Skeletal muscle tissue (tissue), 4 donors: ENCODE results near the gene GOLGA6L10. TPM values are rescaled to one million over a fixed set of nuclear protein-coding genes. Genes with fewer than 3 reads are reported as not detected.
"Not testable (repeated sequence)": the region's sequence is repeated elsewhere in the genome, so short reads cannot be mapped to it uniquely, and the experiment has no call there.

ENCODE experiments used
- H3K27ac ChIP-seq: one replicate; pipeline ENCODE4 v1.7.0; 2013; ENCODE audit warnings: mild to moderate bottlenecking, low read depth, low read length, inconsistent platforms
- H3K27me3 ChIP-seq, 3 donors: one replicate each; pipeline ENCODE4 v1.7.0; 2013; ENCODE audit warnings: low read length in 3 of 3; ENCODE audit not compliant: control insufficient read depth in 3 of 3, insufficient read depth in 3 of 3
- H3K36me3 ChIP-seq, 3 donors: one replicate each; pipeline ENCODE4 v1.7.0; 2013; ENCODE audit warnings: low read length in 3 of 3; ENCODE audit not compliant: control insufficient read depth in 3 of 3, insufficient read depth in 3 of 3
- H3K4me1 ChIP-seq, 3 donors: one replicate each; pipeline ENCODE4 v1.7.0; 2013; ENCODE audit warnings: low read length in 3 of 3, mild to moderate bottlenecking in 3 of 3; ENCODE audit not compliant: control insufficient read depth in 3 of 3, insufficient read depth in 3 of 3
- H3K4me3 ChIP-seq, 3 donors: one replicate each; pipeline ENCODE4 v1.7.0; 2013; ENCODE audit warnings: low read length in 3 of 3
- H3K9ac ChIP-seq, 3 donors: one replicate each; pipeline ENCODE4 v1.7.0; 2013; ENCODE audit warnings: low read length in 3 of 3, mild to moderate bottlenecking in 3 of 3, moderate library complexity in 2 of 3, low read depth in 1 of 3
- H3K9me3 ChIP-seq, 3 donors: one replicate each; pipeline ENCODE4 v1.7.0; 2013; ENCODE audit warnings: low read length in 3 of 3; ENCODE audit not compliant: control insufficient read depth in 3 of 3
- total RNA-seq: library from RNA; depleted of rRNA; stranded (reverse); fragments of >200 nt; gene quantifications from one replicate; pipeline ENCODE4 v1.2.3, GENCODE V29; 2014
- donor health status: Osteomylitis.

The GOLGA6L10 gene
- total RNA-seq, 1 donor from 2014 or later, result 0.52 TPM

DNA sequence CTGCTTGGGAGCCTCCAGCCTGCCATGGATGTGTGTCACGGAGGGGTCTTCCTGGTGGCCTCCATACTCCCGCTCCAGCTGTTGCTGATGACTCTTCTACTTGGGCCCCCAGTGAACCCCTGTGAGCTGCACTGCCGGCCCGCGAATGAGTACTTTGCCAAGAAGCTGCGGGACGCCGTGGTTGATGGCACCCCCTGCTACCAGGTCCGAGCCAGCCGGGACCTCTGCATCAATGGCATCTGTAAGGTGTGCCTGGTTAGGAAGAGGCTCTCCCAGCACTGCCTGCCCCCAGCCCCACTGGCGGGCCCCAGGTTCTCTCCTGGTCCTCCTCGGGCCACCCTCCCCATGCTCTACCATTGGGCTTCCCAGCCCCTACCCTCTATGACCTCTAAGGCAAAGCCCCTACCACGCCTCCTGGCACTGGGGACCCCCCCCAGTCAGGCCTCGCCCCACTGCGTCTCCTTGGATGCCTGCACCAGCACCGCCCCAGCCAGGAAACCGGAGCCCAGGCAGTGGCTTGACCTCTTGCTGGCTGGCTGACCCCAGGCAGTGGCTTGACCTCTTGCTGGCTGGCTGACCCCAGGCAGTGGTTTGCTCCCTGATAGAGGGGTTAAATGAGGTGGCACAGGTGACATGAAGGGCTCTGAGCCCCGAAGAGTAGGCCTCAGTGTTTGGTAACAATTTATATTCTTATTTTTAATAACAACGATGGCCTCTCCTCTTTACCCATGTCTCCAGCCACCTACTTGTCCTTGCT, 29.6 kb downstream of the GOLGA6L10 start:
- not testable (repeated sequence) for H3K4me1 ChIP-seq, H3K27me3 ChIP-seq, H3K9me3 ChIP-seq, H3K36me3 ChIP-seq, H3K27ac ChIP-seq, H3K4me3 ChIP-seq, H3K9ac ChIP-seq

DNA sequence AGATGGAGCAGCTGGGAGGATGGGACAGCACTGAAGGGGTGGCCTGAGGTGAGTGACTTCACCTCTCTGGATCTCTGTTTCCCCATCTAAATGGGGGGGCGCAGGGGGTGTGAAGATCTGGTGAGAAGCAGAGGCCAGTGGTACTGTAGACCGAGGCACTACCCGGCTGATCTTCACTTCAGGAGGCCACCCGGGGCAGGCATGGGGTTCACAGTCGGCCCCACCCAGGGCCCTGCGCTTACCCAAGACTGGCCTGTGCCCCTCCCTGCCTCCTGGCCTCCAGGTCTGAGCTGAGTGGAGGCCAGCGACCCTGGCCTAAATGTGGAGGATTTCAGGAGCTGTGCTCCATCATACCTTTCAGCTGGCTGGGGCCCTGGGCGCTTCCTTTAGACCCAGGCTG, 31.0 kb downstream of the GOLGA6L10 start:
- not testable (repeated sequence) for H3K27ac ChIP-seq, H3K4me3 ChIP-seq, H3K9ac ChIP-seq

DNA sequence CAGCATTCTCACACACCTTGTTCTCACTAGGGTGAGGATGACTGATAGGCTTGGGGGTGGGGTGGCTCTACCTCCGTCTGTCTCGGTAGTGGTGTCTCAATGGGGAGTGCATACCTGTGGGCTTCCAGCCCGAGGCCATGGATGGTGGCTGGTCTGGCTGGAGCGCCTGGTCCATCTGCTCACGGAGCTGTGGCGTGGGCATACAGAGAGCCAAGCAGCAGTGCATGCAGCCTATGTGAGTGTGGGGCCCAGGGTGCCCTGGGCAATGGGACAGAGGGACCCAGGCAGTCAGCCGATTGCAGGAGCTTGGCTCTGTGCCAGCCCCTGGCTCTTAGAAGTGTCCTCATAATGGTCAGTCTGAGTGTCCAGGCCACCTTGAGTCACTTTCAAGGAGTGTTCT, 31.8 kb downstream of the GOLGA6L10 start:
- H3K9me3 ChIP-seq, H3K36me3 ChIP-seq, H3K27ac ChIP-seq, H3K4me1 ChIP-seq, H3K27me3 ChIP-seq, H3K4me3 ChIP-seq, H3K9ac ChIP-seq: not testable (repeated sequence)

More for the DNA sequence above, 31.0 kb downstream of the GOLGA6L10 start:
- not testable (repeated sequence) for H3K9me3 ChIP-seq, H3K27me3 ChIP-seq, H3K4me1 ChIP-seq, H3K36me3 ChIP-seq

DNA sequence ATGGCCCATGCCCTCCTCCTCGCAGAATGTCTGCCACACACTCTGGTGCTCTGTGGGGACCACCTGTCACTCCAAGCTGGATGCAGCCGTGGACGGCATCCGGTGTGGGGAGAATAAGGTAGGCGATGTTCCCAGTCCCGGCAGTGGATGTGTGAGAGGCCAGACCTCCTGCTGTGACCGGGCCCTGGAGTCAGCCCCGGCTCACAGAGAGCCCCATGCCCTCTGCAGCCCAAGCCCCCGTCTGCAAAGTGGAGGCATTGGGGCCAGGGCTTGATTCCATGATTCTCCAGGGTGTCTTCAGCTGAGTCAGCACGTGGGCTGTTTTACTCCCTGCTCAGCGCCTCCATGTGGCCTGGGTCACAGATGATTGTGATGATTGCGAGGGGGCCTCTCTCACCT, 32.2 kb downstream of the GOLGA6L10 start:
- H3K4me1 ChIP-seq, result peaks cover 0 to 6% (median 2%) of the 10 kb centered on the region in 3 donors
- peaks cover 0 to 5% (median 5%) of the 10 kb centered on the region in 3 donors for H3K27me3 ChIP-seq
- H3K9ac ChIP-seq, result no peak overlapping the region
- H3K4me3 ChIP-seq, result no peak overlapping the region
- no peak overlapping the region for H3K27ac ChIP-seq
- no peaks in the 10 kb centered on the region for H3K36me3 ChIP-seq
- no peaks in the 10 kb centered on the region for H3K9me3 ChIP-seq

DNA sequence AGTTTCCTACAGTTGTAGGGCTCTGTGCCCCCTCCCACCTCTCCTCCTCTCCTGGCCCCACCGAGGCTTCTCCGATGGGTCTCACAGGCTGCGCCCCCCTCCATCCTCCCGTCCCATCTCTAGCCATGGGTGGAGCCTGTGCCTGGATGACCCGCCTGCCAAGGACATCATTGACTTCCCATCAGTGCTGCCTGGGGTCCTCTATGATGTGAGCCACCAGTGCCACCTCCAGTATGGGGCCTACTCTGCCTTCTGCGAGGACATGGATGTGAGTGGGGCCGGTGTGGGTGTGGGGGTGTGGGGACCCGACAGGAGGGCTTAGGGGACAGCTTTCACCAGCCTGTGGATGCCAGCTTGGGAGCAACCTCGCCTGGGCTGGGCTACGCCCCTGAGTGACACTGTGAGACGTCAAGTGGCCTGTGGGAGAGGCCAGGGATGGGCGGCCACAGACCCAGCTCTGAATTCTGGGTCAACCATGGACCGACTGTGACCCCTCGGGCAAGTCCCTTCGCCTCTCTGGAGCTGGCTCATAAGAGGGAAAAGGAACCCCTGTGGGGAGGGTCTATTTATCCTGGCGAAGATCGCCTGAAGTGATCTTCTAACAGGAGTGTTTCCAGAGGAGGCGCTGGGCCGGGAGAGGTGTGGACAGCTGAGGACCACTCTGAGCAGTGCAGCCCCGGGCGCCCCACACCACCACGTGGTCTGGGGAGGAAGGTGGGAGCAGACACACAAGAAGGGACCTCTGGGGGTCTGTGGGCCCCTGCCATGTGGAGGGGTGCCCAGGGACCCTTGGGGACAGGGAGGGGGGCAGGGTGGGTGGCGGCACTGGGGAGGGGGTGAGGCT, 32.8 kb downstream of the GOLGA6L10 start:
- not testable (repeated sequence) for H3K9ac ChIP-seq, H3K4me1 ChIP-seq, H3K9me3 ChIP-seq, H3K27me3 ChIP-seq, H3K27ac ChIP-seq, H3K4me3 ChIP-seq, H3K36me3 ChIP-seq

DNA sequence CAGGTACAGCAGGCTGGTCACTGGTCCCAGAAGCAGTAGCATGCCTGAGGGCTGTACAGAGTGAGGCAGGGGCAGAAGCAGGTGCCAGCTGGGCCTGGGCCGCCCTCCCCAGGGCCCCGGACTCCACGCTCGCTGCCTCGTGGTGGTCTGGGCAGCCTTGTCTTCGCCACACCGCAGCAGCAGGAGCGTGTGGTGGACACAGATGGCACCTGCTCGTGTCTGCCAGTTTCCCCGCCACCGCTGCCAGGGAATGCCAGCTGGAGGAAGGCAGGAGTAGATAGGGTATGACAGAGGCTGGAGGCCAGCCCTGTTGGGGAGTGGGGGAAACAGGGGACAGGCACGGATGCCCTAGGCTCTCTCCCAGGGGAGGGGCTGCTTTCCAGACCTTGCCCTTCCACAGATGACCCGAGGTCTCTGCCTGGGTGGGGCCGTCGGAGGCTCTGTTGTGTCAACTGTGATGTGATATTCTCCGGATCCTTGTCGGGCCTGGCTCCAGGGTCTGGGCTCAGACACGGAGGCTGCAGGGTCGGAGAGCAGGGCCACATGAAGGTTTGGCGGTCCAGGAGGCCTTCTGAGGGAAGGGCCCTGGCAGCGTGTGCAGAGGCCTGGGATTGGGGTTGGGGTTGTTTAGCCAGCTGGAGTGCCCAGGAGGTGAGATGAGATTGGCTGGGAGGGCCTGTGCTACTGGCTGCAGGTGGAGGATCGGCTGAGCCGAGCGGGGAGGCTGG, 33.6 kb downstream of the GOLGA6L10 start:
- H3K4me3 ChIP-seq, result no peak overlapping the region
- peak overlapping the region in 1 of 3 donors; percentile 50 for H3K9ac ChIP-seq
- no peaks in the 10 kb centered on the region for H3K36me3 ChIP-seq
- peaks cover 0 to 5% (median 5%) of the 10 kb centered on the region in 3 donors for H3K27me3 ChIP-seq
- peaks cover 0 to 6% (median 2%) of the 10 kb centered on the region in 3 donors for H3K4me1 ChIP-seq
- no peak overlapping the region for H3K27ac ChIP-seq
- no peaks in the 10 kb centered on the region for H3K9me3 ChIP-seq

DNA sequence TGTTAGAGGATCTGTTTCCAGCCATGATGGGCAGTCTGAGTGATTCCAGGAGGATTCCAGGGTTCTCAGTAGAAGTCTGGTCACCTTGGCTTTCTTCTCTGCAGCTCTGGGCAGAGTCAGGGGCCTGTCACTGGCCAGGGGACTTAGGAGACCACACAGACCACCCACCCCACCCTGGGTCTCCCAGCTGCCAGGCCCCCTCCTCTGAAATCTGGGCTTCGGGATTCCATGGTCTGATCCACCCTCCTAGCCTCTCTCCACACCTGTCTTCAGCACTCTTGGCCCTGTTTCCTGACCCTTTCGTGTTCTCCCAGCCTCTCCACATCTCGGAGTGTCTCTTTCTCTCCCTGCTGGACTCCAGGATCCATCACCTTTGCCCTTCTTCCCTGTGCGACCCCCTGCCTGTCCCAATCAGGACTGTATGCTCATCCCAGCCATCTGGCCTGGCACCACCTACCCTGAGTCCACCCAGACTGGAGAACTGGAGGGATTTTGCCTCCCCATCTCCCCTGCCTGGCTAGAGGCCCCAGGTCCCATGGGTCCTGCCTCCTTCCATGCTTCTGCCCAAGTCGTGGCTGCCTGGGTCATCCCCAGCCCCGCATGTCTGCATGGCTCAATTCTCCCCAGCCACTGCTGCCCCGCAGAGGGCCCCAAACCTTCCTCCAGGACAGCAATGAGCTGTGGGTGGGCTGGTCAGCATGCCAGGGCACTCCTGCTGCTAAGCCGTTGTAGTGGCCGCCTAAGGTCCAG, 34.3 kb downstream of the GOLGA6L10 start:
- Histone ChIP-seq H3K27ac (no peak overlapping the region), H3K27me3 (peaks cover 0 to 5% (median 5%) of the 10 kb centered on the region in 3 donors), H3K4me1 (peaks cover 0 to 6% (median 2%) of the 10 kb centered on the region in 3 donors)

DNA sequence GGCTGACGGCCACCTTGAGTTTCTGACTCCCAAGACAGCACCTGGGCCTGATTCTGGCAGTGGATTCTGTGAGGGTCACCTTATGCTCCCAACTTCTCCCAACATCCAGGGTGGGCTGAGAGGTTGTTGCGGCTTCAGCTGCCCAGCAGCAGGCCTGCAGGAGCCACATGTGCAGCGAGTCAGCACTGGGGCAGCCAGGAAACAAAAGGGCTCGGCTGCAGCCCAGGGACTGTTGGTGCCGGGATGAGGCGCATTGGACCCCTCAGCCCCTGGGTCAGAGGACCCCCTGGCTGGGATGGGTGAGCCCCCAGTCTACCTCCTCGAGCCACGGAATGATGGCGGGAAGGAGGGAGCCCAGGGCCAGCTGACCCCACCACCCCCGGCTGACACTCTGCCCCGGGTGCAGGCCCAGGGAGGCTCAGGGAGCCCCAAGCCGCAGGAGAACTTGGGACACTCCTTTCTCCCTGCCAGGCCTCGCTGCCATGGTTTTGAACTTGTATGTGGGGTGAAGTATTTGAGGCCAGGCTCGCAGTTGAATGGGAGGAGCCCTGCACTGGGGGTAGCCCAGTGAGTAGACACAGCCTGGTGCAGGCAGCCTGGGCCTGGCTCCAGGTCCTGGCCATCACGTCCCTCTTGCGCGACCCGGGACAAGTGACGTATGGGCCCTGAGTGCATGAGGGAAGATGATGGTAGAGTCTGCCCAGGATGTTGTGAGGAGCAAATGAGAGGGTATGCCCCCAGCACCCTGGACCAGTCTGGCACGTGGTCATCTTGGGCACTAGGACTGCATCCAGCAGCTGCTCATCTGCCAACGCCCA, 35.1 kb downstream of the GOLGA6L10 start:
- H3K4me3 ChIP-seq, H3K9ac ChIP-seq, H3K27me3 ChIP-seq, H3K4me1 ChIP-seq, H3K36me3 ChIP-seq, H3K27ac ChIP-seq, H3K9me3 ChIP-seq: not testable (repeated sequence)

More for the DNA sequence above, 34.3 kb downstream of the GOLGA6L10 start:
- peak overlapping the region in 1 of 3 donors; percentile 50 for H3K9ac ChIP-seq
- no peaks in the 10 kb centered on the region for H3K36me3 ChIP-seq
- H3K9me3 ChIP-seq, result no peaks in the 10 kb centered on the region
- no peak overlapping the region for H3K4me3 ChIP-seq

DNA sequence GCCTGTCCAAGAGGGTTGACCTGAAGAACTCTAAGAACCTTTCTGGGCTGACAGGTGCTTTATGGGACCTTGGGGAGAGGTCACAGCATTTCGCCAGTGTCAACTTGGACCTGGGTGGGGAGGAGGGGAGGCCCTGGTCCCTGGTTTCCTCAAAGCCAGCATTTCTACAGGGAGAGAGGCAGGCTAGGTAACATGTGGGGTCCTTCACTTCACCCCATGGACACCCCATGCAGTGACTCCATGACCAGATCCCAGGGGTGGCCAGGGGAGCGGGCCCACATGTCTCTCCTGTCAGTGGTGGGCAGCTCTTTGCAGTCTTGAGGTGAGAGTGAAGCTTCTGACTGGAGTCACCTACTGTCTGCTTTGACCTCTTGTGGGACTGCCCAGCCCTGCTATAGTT, 35.8 kb downstream of the GOLGA6L10 start:
- Histone ChIP-seq H3K9me3 (no peaks in the 10 kb centered on the region), H3K4me3 (no peak overlapping the region), H3K9ac (no peak overlapping the region), H3K27ac (no peak overlapping the region), H3K27me3 (peaks cover 0 to 5% (median 5%) of the 10 kb centered on the region in 3 donors), H3K36me3 (no peaks in the 10 kb centered on the region), H3K4me1 (peaks cover 0 to 6% (median 2%) of the 10 kb centered on the region in 3 donors)
